Endothelial cell of coronary artery (primary cell): ENCODE measurements around the gene PPM1A. TPM values are rescaled to one million over a fixed set of nuclear protein-coding genes. Genes with fewer than 3 reads are reported as not detected.

Experiments
- total RNA-seq: library from RNA; depleted of rRNA; stranded (reverse); fragments of >200 nt; gene quantifications from 2 replicates; pipeline ENCODE4 v1.2.3, GENCODE V29; 2014

PPM1A gene
- total RNA-seq: 13.9 and 18.6 TPM in 2 replicates

GRCh38 chr14:60248697-60249318 is at the start of gene PPM1A:
Gene PPM1A, plus strand, starts transcription at chr14:60249221. Its CDS starts 33,483 bp downstream, at chr14:60282704.

Other genes starting within 250 kb of the PPM1A start
- gene PCNX4, start 157.3 kb upstream of the PPM1A start, total RNA-seq: 30.5 and 42.8 TPM in 2 replicates
- 75.1 and 122 TPM in 2 replicates for gene DHRS7, start 83.8 kb upstream of the PPM1A start, total RNA-seq
- under 0.01 TPM in 1 of 2 replicates, not detected in the other for gene C14orf39, start 236.8 kb downstream of the PPM1A start, total RNA-seq